Activated CD4-positive, alpha-beta T cell treated with anti-CD3 and anti-CD28 coated beads, Interleukin-2, amount 10 ng/mL, durations not matched to agents 7 days and 5 days (primary cell): ENCODE data around the gene CHST10. TPM values are rescaled to one million over a fixed set of nuclear protein-coding genes. Genes with fewer than 3 reads are reported as not detected.

Source experiments
- CTCF ChIA-PET: fragments of 350-600 bp; sonication (Branson Sonifier 250); formaldehyde crosslinking; loops from one replicate; lab custom pipeline; 2021; ENCODE audit warnings: antibody characterized with exemption; lab: Charles Lee
- POLR2A ChIA-PET: fragments of 350-600 bp; sonication (Branson Sonifier 250); formaldehyde crosslinking; loops from one replicate; lab custom pipeline; 2021; ENCODE audit warnings: antibody characterized with exemption; lab: Charles Lee
- DNase-seq: peaks from one replicate; pipeline ENCODE4 v3.0.0-alpha.2; 2020
- H3K27ac Mint-ChIP-seq: one replicate; pipeline ENCODE4 v1.8.0; 2021; ENCODE audit warnings: mild to moderate bottlenecking, moderate library complexity, mixed read lengths
- H3K27me3 Mint-ChIP-seq: one replicate; pipeline ENCODE4 v1.8.0; 2021; ENCODE audit warnings: mixed read lengths
- H3K36me3 Mint-ChIP-seq: one replicate; pipeline ENCODE4 v1.8.0; 2021; ENCODE audit warnings: low read depth, mixed read lengths
- H3K4me1 Mint-ChIP-seq: one replicate; pipeline ENCODE4 v1.8.0; 2021; ENCODE audit warnings: mixed read lengths
- H3K4me3 Mint-ChIP-seq: one replicate; pipeline ENCODE4 v1.8.0; 2021; ENCODE audit warnings: mild to moderate bottlenecking, moderate library complexity, mixed read lengths
- H3K9me3 Mint-ChIP-seq: one replicate; pipeline ENCODE4 v1.8.0; 2021; ENCODE audit warnings: mixed read lengths
- total RNA-seq, 2 experiments: library from RNA; stranded (reverse); gene quantifications; one replicate each; pipeline ENCODE4 v1.2.3, GENCODE V29; 2021

Gene CHST10
- total RNA-seq, 2 experiments from 2014 or later = 2.6 to 3.1 TPM

DNA sequence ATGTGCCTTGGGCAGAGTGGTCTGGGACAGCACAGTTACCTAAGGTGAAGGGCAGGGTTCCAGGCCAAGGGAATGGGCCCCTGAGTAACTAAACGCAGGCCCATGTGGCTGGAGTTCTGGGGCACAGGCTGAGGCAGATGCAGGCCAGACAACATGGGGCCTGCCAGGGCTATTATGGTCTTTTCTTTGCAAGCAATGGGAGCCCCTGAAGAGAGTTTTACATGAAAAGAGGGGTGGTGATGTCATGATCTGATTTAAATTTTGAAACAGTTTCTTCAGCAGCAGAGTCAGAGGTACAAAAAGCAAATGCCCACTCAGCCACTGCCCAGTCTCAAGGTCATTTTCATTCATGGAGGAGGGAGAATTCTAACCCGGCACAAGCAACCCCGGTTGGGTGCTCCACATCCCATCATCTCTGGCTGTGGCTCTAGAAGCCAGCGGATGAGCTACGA is 5.6 kb downstream of the CHST10 start:
- POLR2A ChIA-PET = no interaction called here
- CTCF ChIA-PET = no interaction called here
- no peak overlapping the region for H3K4me3 Mint-ChIP-seq
- H3K4me1 Mint-ChIP-seq = peaks cover 10% of the 10 kb centered on the region
- H3K36me3 Mint-ChIP-seq = no peaks in the 10 kb centered on the region
- DNase-seq = no peak
- no peak overlapping the region for H3K27ac Mint-ChIP-seq
- no peaks in the 10 kb centered on the region for H3K9me3 Mint-ChIP-seq
- H3K27me3 Mint-ChIP-seq = peaks cover 2% of the 10 kb centered on the region

DNA sequence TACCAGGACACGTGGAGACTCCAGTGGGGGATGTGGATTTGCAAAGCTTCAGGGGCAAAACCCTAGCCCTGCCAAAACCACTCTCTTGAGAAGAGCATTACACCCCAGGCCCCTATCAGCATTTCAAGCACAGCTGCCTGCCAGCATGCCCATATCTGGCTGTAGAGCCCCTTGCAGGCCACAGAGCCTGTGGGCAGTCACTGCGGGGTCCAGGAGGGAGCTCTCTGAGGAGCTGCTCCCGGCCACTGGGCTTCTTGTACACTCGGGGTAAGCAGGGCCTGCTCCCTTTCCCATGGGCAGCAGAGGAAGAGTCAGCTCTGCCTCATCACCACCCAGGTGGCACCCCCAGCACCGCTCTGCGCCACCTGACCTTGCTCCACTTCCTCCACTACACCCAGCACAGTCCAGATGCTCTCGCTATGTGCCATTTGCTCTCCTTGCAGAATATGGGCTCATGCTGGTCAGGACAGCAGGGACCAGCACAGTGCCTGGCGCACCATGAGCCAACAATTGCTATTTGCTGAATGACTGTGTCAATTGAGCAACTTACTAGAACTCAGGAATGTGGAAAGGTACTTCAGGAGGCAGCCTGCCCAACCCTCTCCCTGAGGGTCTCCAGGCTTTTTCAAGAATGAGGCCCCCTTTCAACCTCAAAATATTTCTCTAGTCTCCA is 7.4 kb downstream of the CHST10 start:
- no peak for DNase-seq
- no peaks in the 10 kb centered on the region for H3K9me3 Mint-ChIP-seq
- no peaks in the 10 kb centered on the region for H3K27me3 Mint-ChIP-seq
- H3K4me1 Mint-ChIP-seq = no peaks in the 10 kb centered on the region
- CTCF ChIA-PET = interaction anchor here (0.6 kb wide), 3 partner anchors 23 to 1358 kb away, joined by 3 to 5 read pairs (median 3); no protein-coding TSS in a partner anchor
- POLR2A ChIA-PET = no interaction called here
- no peaks in the 10 kb centered on the region for H3K36me3 Mint-ChIP-seq
- no peak overlapping the region for H3K4me3 Mint-ChIP-seq
- H3K27ac Mint-ChIP-seq = no peak overlapping the region

DNA sequence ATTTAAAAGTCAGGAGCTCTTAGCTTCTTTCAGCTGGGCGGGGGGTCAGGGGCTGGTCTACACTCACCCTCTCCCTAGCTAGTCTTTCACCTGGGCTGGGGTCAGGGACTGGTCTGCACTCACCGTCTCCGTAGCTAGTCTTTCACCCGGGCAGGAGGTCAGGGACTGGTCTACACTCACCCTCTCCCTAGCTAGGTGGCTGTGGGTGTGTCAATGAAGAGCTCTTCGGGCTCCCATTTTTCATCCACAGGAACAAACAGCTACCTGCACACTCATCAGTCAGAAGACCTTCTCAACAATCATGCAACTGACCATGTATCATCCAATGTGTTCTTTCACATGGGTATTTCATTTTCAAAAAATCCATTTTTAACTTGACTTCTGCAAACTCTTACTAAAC is 8.0 kb downstream of the CHST10 start:
- no peak overlapping the region for H3K4me3 Mint-ChIP-seq
- CTCF ChIA-PET = interaction anchor here (0.6 kb wide), 1 partner anchor 24 kb away, joined by 3 read pairs; no protein-coding TSS in a partner anchor

DNA sequence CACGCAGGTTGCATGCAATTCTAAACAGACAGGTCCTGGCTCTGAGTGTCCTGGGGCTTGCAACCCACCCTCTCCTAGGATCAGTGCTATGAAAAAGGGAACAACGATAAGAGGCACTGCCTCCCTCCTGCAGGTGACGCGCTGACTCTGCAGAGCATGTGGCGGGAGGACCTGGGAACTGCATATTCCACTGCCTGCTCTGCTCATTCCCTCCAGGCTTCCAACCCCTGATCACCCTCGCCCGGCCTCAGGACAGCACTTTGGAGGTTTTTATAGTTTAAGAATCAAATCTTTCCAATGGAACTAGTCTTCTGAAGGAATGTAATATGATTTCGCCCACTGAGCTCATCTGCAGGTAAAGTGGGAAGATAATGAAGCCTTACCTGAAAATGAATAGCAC is 8.5 kb downstream of the CHST10 start:
- ChIA-PET POLR2A (no interaction called here), CTCF (no interaction called here)
- Mint-ChIP-seq H3K4me1 (no peaks in the 10 kb centered on the region), H3K9me3 (no peaks in the 10 kb centered on the region), H3K36me3 (no peaks in the 10 kb centered on the region), H3K27me3 (no peaks in the 10 kb centered on the region), H3K27ac (no peak overlapping the region), H3K4me3 (no peak overlapping the region)
- DNase-seq = no peak

More for the DNA sequence above, 8.0 kb downstream of the CHST10 start:
- Mint-ChIP-seq H3K9me3 (no peaks in the 10 kb centered on the region), H3K27me3 (no peaks in the 10 kb centered on the region), H3K36me3 (no peaks in the 10 kb centered on the region), H3K4me1 (no peaks in the 10 kb centered on the region), H3K27ac (no peak overlapping the region)
- no peak for DNase-seq
- POLR2A ChIA-PET = no interaction called here

DNA sequence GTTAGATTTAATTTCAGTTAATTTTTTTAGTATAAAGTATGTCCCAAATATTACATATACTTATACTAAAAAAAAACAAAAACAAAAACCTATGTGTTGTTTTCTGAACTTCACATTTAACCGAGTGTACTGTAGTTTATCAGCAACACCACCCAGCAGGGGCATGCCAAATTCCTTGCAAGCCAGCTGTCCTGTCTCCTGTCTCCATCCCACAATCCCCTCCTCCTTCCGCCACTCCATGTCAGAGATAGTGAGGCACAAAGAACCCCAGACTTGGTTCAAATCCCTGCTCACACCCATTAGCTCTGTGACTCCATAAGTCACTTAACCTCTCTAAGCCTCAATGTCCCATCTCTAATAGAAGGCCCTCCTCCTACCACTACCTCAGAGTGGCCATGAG is 9.4 kb downstream of the CHST10 start:
- POLR2A ChIA-PET = no interaction called here
- no peaks in the 10 kb centered on the region for H3K9me3 Mint-ChIP-seq
- CTCF ChIA-PET = no interaction called here
- H3K4me3 Mint-ChIP-seq = no peak overlapping the region
- H3K27ac Mint-ChIP-seq = no peak overlapping the region
- H3K36me3 Mint-ChIP-seq = no peaks in the 10 kb centered on the region
- no peaks in the 10 kb centered on the region for H3K4me1 Mint-ChIP-seq
- no peaks in the 10 kb centered on the region for H3K27me3 Mint-ChIP-seq
- no peak for DNase-seq

DNA sequence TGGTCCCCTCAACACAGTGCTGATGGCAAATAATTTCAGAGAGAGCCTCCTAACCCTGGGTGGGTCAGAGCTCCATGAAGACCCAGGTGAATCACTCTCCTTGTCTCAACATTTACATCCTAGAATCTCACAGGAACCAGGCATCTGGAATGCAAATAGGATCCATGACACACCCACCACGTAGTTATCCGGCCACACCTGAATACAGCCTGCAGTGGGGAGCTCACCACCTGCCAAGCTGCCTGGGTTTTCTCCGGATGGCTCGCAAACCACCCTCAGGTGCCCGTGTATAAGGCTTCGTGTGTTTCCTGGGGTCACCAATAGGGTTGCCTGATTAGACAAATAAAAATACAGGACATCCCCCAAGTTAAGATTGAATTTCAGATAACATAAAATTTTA is 9.9 kb downstream of the CHST10 start:
- no peaks in the 10 kb centered on the region for H3K36me3 Mint-ChIP-seq
- CTCF ChIA-PET = interaction anchor here (0.8 kb wide), 1 partner anchor 302 kb away, joined by 3 read pairs; no protein-coding TSS in a partner anchor
- H3K4me3 Mint-ChIP-seq = no peak overlapping the region
- POLR2A ChIA-PET = no interaction called here
- DNase-seq = no peak
- no peaks in the 10 kb centered on the region for H3K4me1 Mint-ChIP-seq
- H3K27me3 Mint-ChIP-seq = no peaks in the 10 kb centered on the region
- no peak overlapping the region for H3K27ac Mint-ChIP-seq
- H3K9me3 Mint-ChIP-seq = no peaks in the 10 kb centered on the region

DNA sequence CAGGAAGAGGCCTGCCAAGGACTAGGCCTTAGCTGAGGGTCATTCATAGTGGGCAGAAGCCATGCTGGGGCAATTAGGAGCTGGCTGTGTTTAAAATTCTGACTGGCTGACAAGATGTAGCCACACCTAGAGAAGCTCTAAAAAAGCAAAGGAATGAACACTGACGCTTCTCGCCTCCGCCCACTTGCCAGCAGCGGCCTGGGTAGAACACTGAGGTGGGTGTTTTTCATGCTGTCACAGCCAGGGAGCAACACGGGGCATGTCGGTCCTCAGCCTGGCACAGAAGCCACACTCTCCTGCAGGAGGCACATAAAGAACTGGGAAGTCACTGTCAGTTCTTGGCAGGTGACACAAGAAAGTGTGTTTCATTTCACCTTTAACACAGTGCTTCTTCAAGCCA is 10.4 kb downstream of the CHST10 start:
- Mint-ChIP-seq H3K27ac (no peak overlapping the region), H3K27me3 (no peaks in the 10 kb centered on the region), H3K4me3 (no peak overlapping the region), H3K4me1 (no peaks in the 10 kb centered on the region), H3K36me3 (peaks cover 2% of the 10 kb centered on the region), H3K9me3 (no peaks in the 10 kb centered on the region)
- no peak for DNase-seq
- POLR2A ChIA-PET = no interaction called here
- CTCF ChIA-PET = interaction anchor here (0.8 kb wide), 1 partner anchor 301 kb away, joined by 3 read pairs; no protein-coding TSS in a partner anchor

DNA sequence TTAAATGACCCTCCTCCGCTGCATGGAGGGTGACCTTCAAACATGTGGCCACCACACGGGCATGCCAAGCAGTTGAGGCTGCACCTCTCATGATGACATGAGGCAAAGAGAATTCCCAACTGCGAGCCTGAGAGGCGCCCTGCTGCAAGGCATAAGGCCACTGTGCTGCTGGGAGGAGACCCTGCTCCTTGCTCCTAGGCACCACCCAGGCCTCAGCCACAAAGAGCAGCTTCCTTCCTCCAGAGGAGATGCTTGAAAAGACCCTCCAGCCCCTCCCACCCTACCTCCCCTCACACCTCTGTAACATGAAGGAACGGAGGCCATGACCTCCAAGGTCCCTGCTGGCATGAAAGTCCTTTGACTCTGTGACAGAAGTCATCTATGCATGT is 11.4 kb downstream of the CHST10 start:
- H3K9me3 Mint-ChIP-seq = no peaks in the 10 kb centered on the region
- POLR2A ChIA-PET = no interaction called here
- no peaks in the 10 kb centered on the region for H3K4me1 Mint-ChIP-seq
- peaks cover 2% of the 10 kb centered on the region for H3K36me3 Mint-ChIP-seq
- CTCF ChIA-PET = no interaction called here
- no peak overlapping the region for H3K27ac Mint-ChIP-seq
- no peak overlapping the region for H3K4me3 Mint-ChIP-seq
- no peaks in the 10 kb centered on the region for H3K27me3 Mint-ChIP-seq
- no peak for DNase-seq

DNA sequence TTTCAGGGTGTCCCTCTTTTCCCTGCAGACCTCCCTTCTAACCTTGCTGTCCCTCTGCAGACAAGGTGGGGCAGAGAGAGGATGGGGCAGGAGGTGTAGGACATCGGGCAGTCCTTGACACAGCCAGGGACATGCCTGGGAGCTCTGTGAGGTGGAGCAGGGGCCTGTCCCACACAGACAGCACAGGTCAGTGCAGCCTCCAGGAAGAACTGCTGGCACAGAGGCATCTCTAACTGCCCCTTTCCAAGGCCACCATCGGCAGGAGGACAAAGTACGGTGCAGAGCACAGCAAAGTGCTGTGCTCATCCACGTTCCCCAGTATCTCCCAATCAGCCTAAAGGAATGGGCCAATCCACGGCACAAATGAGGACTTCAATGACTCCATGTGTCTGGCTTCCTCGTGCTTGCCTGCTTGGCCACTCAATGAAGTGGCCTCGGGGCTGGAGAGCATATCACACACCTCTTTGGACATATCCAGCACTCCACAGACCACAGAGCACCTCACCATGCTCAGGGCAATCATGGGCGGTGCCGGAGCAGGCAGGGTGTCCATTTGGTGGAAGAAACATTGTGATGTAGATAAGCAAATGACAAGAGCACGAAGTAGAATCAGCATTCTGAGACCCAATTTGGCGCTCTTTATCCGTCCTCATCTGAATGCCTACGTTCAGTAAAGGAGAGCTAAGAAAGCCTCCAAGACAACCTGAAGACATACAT is 11.9 kb downstream of the CHST10 start:
- ChIA-PET CTCF (no interaction called here), POLR2A (no interaction called here)
- Mint-ChIP-seq H3K27ac (no peak overlapping the region), H3K9me3 (no peaks in the 10 kb centered on the region), H3K27me3 (no peaks in the 10 kb centered on the region), H3K4me3 (no peak overlapping the region), H3K4me1 (no peaks in the 10 kb centered on the region), H3K36me3 (peaks cover 2% of the 10 kb centered on the region)
- DNase-seq = no peak

DNA sequence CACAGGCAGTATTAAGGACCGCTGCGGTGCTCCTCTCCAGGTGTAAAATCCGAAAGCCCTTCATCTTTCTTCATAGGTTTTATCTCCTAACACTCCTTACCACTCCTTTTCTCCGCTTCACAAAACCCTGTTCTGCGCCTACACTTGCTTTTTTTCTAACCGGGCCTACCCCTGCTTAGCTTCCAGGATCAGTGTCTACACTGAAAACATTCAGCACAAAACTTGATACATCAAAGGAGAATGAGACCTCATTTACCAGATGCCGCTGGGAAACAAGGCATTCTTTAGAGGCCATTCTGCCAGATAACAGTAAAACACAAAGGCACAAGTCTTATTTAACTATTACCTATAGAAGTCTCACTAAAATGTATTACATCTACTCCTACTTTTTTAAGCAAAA is 13.1 kb downstream of the CHST10 start:
- POLR2A ChIA-PET = no interaction called here
- CTCF ChIA-PET = no interaction called here
- Mint-ChIP-seq H3K4me1 (no peaks in the 10 kb centered on the region), H3K27me3 (no peaks in the 10 kb centered on the region), H3K9me3 (no peaks in the 10 kb centered on the region), H3K27ac (no peak overlapping the region), H3K4me3 (no peak overlapping the region), H3K36me3 (peaks cover 2% of the 10 kb centered on the region)
- no peak for DNase-seq

DNA sequence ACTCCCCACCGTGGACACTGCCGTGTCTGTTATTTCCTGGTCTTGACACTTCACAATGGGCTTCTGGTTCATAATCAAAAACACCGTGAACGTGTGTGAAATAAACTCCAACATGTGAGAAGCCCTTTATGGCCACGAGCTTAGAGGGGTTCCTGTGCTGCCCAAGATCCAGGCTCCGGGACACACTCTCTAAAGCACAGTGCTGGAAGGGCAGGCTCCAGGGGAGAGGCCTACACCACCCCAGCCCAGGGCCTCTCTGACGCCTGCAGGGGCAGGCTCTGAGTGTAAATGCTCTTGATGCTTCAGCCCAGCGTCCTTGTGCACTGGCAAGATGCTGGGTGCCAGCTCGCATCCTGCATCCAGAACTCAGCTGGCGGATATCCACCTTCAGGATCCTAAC is 13.7 kb downstream of the CHST10 start:
- Mint-ChIP-seq H3K27me3 (no peaks in the 10 kb centered on the region), H3K9me3 (no peaks in the 10 kb centered on the region), H3K36me3 (peaks cover 2% of the 10 kb centered on the region), H3K27ac (no peak overlapping the region), H3K4me3 (no peak overlapping the region), H3K4me1 (no peaks in the 10 kb centered on the region)
- ChIA-PET CTCF (no interaction called here), POLR2A (no interaction called here)
- no peak for DNase-seq

DNA sequence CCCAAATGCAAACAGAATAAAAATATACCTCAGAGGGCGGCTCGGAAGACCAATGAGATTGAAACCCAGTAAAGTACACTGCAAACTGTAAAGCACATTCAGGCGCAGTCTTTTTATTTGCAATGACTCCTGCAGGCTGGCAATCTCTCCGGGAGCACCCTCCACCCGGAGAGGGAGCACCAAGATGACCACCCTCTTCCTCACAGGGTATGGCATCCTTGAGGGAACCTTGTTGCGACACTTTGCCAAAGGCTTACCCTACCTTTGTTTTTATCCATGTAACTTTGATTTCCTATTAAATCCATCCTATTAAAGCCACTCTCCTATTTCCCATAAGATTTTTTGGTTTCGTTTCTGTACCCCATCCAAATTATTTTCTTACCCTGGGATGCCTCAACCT is 16.2 kb downstream of the CHST10 start:
- H3K4me1 Mint-ChIP-seq = no peaks in the 10 kb centered on the region
- no peak for DNase-seq
- H3K9me3 Mint-ChIP-seq = no peaks in the 10 kb centered on the region
- H3K4me3 Mint-ChIP-seq = no peak overlapping the region
- POLR2A ChIA-PET = no interaction called here
- CTCF ChIA-PET = no interaction called here
- no peaks in the 10 kb centered on the region for H3K27me3 Mint-ChIP-seq
- H3K27ac Mint-ChIP-seq = no peak overlapping the region
- peaks cover 2% of the 10 kb centered on the region for H3K36me3 Mint-ChIP-seq

DNA sequence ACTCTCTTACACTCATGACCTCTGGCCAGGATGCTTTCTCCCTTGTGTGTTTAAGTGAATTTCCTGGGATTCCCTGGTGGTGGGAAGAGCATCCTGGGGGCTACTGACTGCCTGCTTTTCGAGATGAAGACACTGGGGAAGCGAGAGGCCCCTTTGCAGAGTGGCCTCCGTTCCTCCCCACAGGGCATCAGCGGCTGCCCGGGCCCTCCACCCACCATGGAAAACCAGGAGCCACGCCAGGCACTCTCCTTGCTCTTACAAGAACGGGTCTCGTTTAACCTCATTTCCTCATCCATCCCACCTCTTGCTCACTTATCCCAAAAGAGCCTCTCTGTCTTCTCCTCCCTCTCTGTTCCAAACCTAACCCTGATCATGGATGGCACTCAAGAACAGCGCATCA is 17.8 kb downstream of the CHST10 start:
- no peak for DNase-seq
- ChIA-PET POLR2A (no interaction called here), CTCF (no interaction called here)
- no peaks in the 10 kb centered on the region for H3K27me3 Mint-ChIP-seq
- no peak overlapping the region for H3K4me3 Mint-ChIP-seq
- no peak overlapping the region for H3K27ac Mint-ChIP-seq
- peaks cover 2% of the 10 kb centered on the region for H3K36me3 Mint-ChIP-seq
- H3K4me1 Mint-ChIP-seq = no peaks in the 10 kb centered on the region
- no peaks in the 10 kb centered on the region for H3K9me3 Mint-ChIP-seq
